GM12874 (cell line): ENCODE data around the gene TTC32.

Experiments used
- CTCF ChIP-seq: IDR thresholded peaks from 2 replicates; pipeline ENCODE4 v1.5.1; 2011; ENCODE audit warnings: low read depth, mild to moderate bottlenecking, control low read depth, low read length, moderate library complexity; ENCODE audit not compliant: insufficient read depth

The TTC32 gene

GRCh38 chr2:19876751-19877150, 25.0 kb downstream of the TTC32 start:
- no peak for TF ChIP-seq CTCF

GRCh38 chr2:19875280-19875679, 26.5 kb downstream of the TTC32 start:
- no peak for TF ChIP-seq CTCF

- TF ChIP-seq CTCF = no peak
Observed at GRCh38 chr2:19874726-19875125, 27.1 kb downstream of the TTC32 start.

GRCh38 chr2:19873014-19873413, 28.8 kb downstream of the TTC32 start:
- TF ChIP-seq CTCF = no peak

- TF ChIP-seq CTCF = no peak
Observed at GRCh38 chr2:19872302-19872701, 29.5 kb downstream of the TTC32 start.

GRCh38 chr2:19871836-19872235, 29.9 kb downstream of the TTC32 start:
- TF ChIP-seq CTCF = no peak

- no peak for TF ChIP-seq CTCF
Observed at GRCh38 chr2:19870792-19871191, 31.0 kb downstream of the TTC32 start.
